Colonic mucosa (tissue), 4 donors: ENCODE data around the gene SH3GL3. TPM values are rescaled to one million over a fixed set of nuclear protein-coding genes. Genes with fewer than 3 reads are reported as not detected.

Experiments
- DNase-seq: peaks from one replicate; pipeline ENCODE4 v3.0.0-alpha.2; 2020
- H3K27ac ChIP-seq: fragments of 200-600 bp; one replicate; pipeline ENCODE4 v1.8.0; 2021
- H3K27me3 ChIP-seq: fragments of 200-600 bp; one replicate; pipeline ENCODE4 v1.8.0; 2021
- H3K36me3 ChIP-seq: fragments of 200-600 bp; one replicate; pipeline ENCODE4 v1.8.0; 2021
- H3K4me1 ChIP-seq: fragments of 200-600 bp; one replicate; pipeline ENCODE4 v1.8.0; 2021; ENCODE audit warnings: mild to moderate bottlenecking
- H3K4me3 ChIP-seq: fragments of 200-600 bp; one replicate; pipeline ENCODE4 v1.8.0; 2021
- H3K9ac ChIP-seq, 2 donors: one replicate each; pipeline ENCODE4 v1.7.0; 2013; ENCODE audit warnings: control low read depth in 2 of 2, low read depth in 2 of 2, low read length in 2 of 2
- H3K9me3 ChIP-seq: fragments of 200-600 bp; one replicate; pipeline ENCODE4 v1.8.0; 2021
- CTCF ChIP-seq: fragments of 200-600 bp; IDR thresholded peaks from one replicate; pipeline ENCODE4 v1.8.0; 2022; ENCODE audit warnings: antibody characterized with exemption, mild to moderate bottlenecking
- intact Hi-C: fragments of 100-400 bp; cut with DNase I; formaldehyde crosslinking; loops from one replicate; pipeline ENCODE4 v1.14.1; 2022
- total RNA-seq, 2 donors: library from RNA; stranded (reverse); fragmentation: NEBNext Ultra II Directional in 1 of 2; extraction: Animal tissue kit (Norgen Biotek cat#: 25700) in 1 of 2; gene quantifications; one replicate each; pipeline ENCODE4 v1.2.1, GENCODE V29; 2021
- donor health status: healthy.
- donor health status: DM: no; HTN: no; CAD: no.
- donor health status: DM: no; HTN: no; CAD: no.

Gene SH3GL3
- total RNA-seq, 2 donors from 2014 or later = not detected

- Histone ChIP-seq H3K4me1 (no peaks in the 10 kb centered on the region), H3K4me3 (no peak overlapping the region), H3K27me3 (no peaks in the 10 kb centered on the region), H3K9ac (no peak overlapping the region), H3K9me3 (no peaks in the 10 kb centered on the region), H3K27ac (no peak overlapping the region), H3K36me3 (no peaks in the 10 kb centered on the region)
- intact Hi-C loops = no loop called here
- no peak for TF ChIP-seq CTCF
- no peak for DNase-seq
Measured at GRCh38 chr15:83422081-83422480, 25.1 kb upstream of the SH3GL3 start.

GRCh38 chr15:83422541-83422940 lies 24.6 kb upstream of the SH3GL3 start:
- Histone ChIP-seq H3K4me3 (no peak overlapping the region), H3K36me3 (no peaks in the 10 kb centered on the region), H3K27me3 (no peaks in the 10 kb centered on the region), H3K27ac (no peak overlapping the region), H3K4me1 (no peaks in the 10 kb centered on the region), H3K9me3 (no peaks in the 10 kb centered on the region), H3K9ac (no peak overlapping the region)
- intact Hi-C loops = no loop called here
- no peak for TF ChIP-seq CTCF
- no peak for DNase-seq

GRCh38 chr15:83424101-83424500 lies 23.0 kb upstream of the SH3GL3 start:
- TF ChIP-seq CTCF = no peak
- intact Hi-C loops = no loop called here
- H3K27ac ChIP-seq = no peak overlapping the region
- H3K9me3 ChIP-seq = no peaks in the 10 kb centered on the region
- no peaks in the 10 kb centered on the region for H3K27me3 ChIP-seq
- no peaks in the 10 kb centered on the region for H3K36me3 ChIP-seq
- H3K9ac ChIP-seq = no peak overlapping the region
- no peak overlapping the region for H3K4me3 ChIP-seq
- H3K4me1 ChIP-seq = no peaks in the 10 kb centered on the region
- no peak for DNase-seq

GRCh38 chr15:83430441-83430840 lies 16.7 kb upstream of the SH3GL3 start:
- intact Hi-C loops = no loop called here
- no peaks in the 10 kb centered on the region for H3K9me3 ChIP-seq
- DNase-seq = no peak
- H3K27me3 ChIP-seq = no peaks in the 10 kb centered on the region
- no peaks in the 10 kb centered on the region for H3K4me1 ChIP-seq
- TF ChIP-seq CTCF = no peak
- no peaks in the 10 kb centered on the region for H3K36me3 ChIP-seq
- no peak overlapping the region for H3K9ac ChIP-seq
- no peak overlapping the region for H3K27ac ChIP-seq
- H3K4me3 ChIP-seq = no peak overlapping the region

- TF ChIP-seq CTCF = no peak
- Histone ChIP-seq H3K27me3 (no peaks in the 10 kb centered on the region), H3K9me3 (no peaks in the 10 kb centered on the region), H3K4me1 (no peaks in the 10 kb centered on the region), H3K36me3 (no peaks in the 10 kb centered on the region), H3K27ac (no peak overlapping the region), H3K9ac (no peak overlapping the region), H3K4me3 (no peak overlapping the region)
- intact Hi-C loops = no loop called here
- no peak for DNase-seq
Measured at GRCh38 chr15:83431521-83431920, 15.6 kb upstream of the SH3GL3 start.

GRCh38 chr15:83435202-83435601 lies 11.9 kb upstream of the SH3GL3 start:
- TF ChIP-seq CTCF = no peak
- H3K9me3 ChIP-seq = no peaks in the 10 kb centered on the region
- DNase-seq = no peak
- no peaks in the 10 kb centered on the region for H3K36me3 ChIP-seq
- no peaks in the 10 kb centered on the region for H3K4me1 ChIP-seq
- no peak overlapping the region for H3K9ac ChIP-seq
- no peaks in the 10 kb centered on the region for H3K27me3 ChIP-seq
- intact Hi-C loops = loop anchor here (5.0 kb wide), 1 partner anchor 188 kb away; no protein-coding TSS in a partner anchor
- H3K27ac ChIP-seq = no peak overlapping the region
- no peak overlapping the region for H3K4me3 ChIP-seq
